Posterior cingulate gyrus (tissue), 11 donors: ENCODE data around the gene TAT.
"Not testable (repeated sequence)": the region's sequence is repeated elsewhere in the genome, so short reads cannot be mapped to it uniquely, and the experiment has no call there.

Experiments used
- DNase-seq, 10 donors: peaks; one replicate each; pipeline versions ENCODE4 v3.0.0 to v3.0.0-alpha.2; 2020 to 2021; ENCODE audit warnings: mixed read lengths in 3 of 10
- intact Hi-C: fragments of 100-400 bp; cut with DNase I; formaldehyde crosslinking; loops from one replicate; pipeline ENCODE4 v1.15.1; 2023

Gene TAT

DNA sequence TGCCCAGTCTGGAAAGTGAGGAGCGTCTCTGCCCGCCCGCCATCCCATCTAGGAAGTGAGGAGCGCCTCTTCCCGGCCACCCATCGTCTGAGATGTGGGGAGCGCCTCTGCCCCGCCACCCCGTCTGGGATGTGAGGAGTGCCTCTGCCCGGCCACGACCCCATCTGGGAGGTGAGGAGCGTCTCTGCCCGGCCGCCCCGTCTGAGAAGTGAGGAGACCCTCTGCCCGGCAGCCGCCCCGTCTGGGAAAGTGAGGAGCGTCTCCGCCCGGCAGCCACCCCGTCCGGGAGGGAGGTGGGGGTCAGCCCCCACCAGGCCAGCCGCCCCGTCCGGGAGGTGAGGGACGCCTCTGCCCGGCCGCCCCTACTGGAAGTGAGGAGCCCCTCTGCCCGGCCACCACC is 12.4 kb upstream of the TAT start:
- intact Hi-C loops, DNase-seq: not testable (repeated sequence)

DNA sequence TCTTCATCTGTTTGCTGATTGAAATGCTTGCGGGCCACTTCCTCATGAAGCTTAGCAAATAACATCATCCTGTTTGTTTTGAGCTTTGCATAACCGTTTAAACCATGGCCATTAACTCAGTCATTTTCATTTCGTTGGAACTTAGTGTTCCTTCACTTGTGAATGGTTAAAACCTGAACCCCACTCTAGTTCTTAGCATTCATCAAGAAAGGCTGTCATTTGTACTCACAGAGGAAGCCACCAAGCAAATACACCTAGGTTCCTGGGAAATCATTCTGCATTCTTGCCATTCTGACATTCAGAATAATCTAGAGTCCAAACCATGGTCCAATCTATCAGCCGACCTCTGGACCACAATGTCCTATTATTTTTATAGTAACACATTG is 8.4 kb upstream of the TAT start:
- no peak for DNase-seq
- intact Hi-C loops: no loop called here

DNA sequence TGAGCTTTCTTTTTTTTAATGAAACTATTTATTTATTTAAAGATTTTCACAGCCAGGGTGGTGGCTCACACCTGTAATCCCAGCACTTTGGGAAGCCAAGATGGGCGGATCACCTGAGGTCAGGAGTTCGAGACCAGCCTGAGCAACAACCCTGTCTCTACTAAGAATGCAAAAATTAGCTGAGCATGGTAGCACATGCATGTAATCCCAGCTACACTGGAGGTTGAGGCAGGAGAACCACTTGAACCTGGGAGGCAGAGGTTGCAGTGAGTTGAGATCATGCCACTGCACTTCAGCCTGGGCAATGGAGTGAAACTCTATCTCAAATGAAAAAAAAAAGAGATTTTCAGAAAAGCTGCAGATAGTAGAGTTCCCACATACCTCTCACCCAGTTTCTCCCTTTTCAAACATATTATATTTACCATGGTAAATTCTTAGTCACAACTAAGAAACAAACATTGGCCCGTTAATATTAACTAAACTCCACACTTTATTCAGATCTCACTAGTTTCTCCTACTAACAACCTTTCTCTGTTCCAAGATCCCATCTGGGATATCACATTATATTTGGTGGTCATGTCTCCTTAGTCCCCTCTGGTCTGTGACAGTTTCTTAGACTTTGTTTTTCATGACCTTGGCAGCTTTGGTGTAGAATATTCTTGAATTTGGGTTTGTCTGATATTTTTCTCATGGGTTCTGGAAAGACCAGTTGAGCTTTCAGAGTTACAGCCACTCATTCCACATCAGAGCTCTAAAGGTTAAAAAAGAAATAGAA is 7.8 kb upstream of the TAT start:
- DNase-seq: no peak
- intact Hi-C loops: no loop called here

DNA sequence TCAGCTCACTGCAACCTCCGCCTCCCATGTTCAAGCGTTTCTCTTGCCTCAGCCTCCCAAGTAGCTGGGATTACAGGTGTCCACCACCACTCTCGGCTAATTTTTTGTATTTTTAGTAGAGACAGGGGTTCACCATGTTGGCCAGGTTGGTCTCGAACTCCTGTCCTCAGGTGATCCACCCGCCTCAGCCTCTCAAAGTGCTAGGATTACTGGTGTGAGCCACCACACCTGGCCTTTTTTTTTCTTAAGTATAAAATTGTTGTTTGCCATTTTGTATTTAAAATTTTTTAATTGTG is 5.6 kb upstream of the TAT start:
- intact Hi-C loops, DNase-seq: not testable (repeated sequence)

DNA sequence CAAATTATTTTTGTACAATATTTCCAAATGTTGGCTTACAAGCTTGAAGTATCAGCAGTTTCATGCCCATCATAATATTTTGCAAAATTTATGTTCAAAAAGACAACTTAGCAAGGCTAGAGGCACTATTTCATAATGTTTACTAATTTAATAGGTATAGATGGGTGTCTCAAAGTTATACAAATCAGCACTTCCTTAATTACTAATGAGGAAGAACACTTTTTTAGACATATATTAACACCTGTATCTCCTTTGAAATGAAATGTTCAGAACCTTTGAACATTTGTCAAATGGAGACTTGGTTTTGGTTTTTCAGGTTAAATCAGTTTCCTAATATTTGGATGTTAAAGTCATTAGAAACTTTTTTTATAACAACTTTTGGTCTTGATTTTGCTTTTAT is 2.2 kb downstream of the TAT start:
- intact Hi-C loops: no loop called here
- DNase-seq: no peak

DNA sequence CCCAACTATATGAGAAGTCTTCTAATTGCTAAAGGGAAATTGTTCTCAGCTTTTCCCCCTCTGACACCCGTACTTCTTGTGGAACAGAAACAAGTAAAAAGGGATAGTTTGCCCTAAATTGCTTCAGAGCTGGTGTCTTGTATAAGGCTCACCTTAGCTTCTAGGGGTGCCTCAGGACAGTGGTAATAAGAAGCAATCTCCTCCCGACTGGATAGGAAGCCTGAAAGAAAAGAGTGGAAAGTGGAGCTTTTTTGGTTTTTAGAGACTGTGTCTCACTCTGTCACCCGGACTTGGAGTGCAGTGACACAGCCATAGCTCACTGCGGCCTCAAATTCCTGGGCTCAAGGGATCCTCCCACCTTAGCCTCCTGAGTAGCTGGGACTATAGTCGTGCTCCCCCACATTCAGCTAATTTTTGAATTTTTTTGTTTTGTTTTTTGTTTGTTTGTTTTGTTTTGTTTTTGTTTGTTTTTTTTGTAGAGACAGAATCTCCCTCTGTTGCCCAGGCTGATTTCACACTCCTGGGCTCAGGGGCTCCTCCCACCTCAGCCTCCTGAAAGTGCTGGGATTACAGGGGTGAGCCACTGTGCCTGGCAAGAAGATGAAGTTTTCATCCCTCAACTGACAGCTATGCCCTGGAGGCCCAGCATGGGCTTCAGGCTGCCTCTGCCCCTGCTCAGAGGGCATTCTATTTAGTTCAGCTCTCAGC is 3.4 kb downstream of the TAT start:
- intact Hi-C loops: no loop called here
- no peak for DNase-seq

DNA sequence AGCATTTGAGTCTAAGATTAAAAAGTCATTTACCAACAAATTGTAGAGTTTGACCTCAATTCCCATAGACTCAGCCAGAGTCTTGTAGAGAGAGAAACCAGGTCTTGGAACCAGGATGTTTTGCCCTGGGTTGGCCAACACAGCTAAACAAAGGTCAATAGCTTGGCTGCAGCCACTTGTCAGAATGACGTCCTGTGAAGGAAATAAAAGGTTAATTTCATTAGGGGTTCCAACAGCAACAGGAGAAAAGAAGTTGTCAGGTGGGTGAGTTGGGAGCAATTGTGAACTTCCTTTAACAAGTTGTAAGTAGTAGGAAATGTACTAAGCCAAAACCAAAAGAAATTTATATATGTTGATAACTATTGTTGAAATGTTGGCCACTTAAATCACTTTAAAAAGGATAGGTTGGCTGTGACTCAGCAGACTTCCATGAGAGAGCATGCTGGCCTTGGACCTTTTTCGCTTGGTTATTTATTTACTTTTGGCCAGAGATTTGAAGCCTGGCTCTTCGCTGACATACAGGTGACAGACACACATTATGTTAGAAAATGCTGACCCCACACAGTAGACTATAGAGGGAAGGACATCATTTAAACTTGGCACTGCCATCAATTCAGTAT is 4.3 kb downstream of the TAT start:
- DNase-seq: no peak
- intact Hi-C loops: no loop called here

DNA sequence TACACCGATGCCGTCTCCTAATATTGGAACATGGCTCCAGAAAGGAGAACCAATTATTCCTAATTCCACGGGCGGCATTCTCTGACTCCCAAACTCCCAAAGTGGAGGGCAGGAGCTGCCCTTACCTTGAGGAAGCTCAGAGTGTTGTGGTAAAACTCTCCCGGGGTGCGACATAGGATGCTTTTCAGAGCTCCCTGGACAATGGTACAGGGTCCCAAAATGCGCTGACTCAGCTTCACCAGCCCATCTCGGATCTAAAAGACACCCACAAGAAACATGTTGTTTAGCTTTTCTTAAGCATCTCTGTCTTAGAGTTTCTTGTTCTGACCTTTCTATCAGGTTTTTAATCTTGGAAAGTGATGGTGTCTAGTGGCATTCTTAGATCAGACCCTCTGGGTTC is 6.7 kb downstream of the TAT start:
- intact Hi-C loops: no loop called here
- DNase-seq: no peak

DNA sequence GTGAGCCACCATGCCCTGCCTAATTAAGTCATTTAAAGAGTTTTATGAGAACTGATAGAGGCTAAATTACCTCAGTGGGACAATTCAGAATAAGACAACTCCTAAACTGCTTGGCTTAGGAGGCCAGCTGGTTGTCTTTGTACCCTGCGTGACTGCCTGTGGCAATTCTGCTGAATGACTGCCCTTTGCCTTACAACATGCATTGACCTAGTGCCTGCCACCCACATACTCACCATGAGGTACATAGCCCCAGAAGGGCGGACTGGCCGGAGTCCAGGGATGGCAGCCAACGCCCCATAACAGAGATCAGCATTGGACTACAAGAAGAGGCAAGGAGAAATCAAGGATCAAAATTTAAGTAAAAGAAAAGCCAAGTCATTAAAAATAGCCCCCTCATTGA is 7.3 kb downstream of the TAT start:
- intact Hi-C loops: loop anchor here (5.0 to 10.0 kb wide), 2 partner anchors 43 to 105 kb away; partner anchors contain the start of gene ZNF23
- DNase-seq: no peak

DNA sequence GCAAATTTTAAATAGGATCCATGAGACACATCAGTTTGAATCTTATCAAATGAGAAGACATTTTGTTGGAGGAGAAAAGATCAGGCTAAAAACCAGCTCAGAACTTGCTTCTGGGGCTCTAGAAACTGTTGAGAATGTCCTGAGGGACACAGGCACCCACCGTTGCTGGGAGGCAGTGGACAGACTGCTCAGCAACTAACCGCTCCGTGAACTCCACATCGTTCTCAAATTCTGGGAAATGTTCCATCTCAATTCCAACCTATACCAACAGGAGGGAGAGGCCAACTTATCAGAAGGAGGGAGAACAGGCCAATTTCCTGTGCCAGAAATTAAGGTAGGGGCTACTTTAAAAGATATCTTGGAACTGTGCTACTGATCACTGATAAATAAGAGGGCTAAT is 8.3 kb downstream of the TAT start:
- no peak for DNase-seq
- intact Hi-C loops: loop anchor here (5.0 to 10.0 kb wide), 2 partner anchors 44 to 104 kb away; partner anchors contain the start of gene ZNF23

DNA sequence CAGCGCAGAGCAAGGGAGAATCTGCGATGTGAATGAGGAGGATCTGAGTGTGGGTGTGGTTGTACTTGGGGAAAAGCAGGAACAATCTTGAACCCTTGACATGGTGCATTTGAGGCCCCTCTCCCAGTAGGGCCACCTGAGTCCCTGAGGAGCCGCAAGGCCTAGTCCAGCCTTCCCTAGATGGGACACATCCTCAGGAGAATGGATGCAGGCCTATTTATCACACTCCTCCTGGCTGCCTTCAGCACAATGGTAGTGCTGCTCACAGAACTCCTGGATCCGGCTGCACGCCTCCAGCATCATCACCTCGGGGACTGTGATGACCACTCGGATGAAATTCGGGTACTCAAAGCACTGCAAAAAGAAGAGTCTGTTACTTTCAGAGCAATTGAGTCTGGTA is 9.0 kb downstream of the TAT start:
- intact Hi-C loops: loop anchor here (5.0 to 10.0 kb wide), 2 partner anchors 44 to 103 kb away; partner anchors contain the start of gene ZNF23
- DNase-seq: no peak

DNA sequence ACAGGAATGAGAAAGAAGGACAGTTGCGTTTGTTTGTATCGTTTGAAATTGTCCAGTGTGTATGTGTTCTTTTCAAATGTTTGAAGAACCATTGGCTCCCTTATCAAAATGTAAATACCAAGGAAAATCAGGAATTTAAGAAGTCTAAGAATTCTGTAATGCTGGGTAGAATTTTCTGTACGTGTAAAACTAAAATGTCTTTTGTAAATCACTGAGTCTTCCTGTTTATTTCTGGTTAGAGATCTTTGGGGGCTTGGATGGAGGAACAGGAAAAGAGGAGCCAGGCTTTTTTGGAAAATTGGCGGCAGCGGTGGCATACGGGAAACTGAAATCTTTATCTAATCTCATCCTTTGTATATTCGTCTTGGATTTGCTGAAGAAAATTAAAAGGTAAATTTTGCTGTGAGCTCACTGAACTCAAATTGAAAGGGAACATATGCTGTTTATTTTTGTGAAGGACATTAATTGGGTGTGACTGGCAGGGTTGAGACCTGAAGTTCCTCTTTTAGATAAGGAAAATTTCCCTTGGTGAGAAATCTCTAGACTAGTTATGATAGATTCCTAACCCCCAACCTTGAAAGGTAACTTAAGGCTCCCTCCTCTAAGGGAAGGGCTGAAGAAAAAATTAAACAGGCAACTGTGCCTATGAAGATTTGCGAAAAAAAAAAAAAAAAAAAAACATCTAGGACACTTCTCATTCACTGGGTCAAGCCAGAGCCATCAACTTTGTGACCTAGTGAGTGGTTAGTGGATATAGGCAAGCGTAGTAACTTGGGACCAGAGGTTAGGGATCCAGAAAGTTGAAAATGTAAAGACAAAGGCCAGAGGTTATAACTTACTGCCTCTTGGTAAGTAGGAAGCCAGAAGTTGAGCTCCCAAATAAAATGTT is 10.8 kb downstream of the TAT start:
- intact Hi-C loops: loop anchor here (5.0 to 10.0 kb wide), 2 partner anchors 46 to 101 kb away; partner anchors contain the start of gene ZNF23
- DNase-seq: no peak

DNA sequence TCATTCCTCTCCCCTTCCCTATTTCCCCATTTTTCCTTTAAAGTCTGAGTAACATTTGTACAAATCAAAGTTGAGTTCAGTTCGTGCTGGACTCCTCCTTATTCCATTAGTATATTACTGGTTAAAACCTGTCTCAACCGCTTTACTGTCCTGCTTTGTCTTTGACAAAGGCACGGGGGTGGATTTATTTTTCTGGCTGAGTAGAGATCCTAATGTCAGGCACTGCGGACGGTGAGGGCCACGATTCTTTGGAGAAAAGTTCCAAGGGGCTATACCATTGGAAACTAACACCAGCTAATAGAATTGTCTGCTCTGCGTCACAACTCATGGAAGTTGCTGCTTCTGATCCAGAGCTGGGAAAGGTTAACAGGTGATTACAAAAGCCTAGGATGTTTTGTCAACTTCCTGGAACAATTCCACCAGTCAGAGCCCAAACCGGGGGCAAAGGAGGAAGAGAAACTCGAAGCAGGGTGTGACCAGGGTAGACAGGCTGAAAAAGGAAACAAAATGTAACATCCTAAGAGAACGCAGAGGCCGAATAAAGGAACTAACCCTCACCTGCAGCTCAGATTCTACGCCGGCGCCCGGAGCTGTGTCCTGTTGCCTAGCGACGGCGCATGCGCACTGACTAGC is 12.4 kb downstream of the TAT start:
- DNase-seq: no peak

DNA sequence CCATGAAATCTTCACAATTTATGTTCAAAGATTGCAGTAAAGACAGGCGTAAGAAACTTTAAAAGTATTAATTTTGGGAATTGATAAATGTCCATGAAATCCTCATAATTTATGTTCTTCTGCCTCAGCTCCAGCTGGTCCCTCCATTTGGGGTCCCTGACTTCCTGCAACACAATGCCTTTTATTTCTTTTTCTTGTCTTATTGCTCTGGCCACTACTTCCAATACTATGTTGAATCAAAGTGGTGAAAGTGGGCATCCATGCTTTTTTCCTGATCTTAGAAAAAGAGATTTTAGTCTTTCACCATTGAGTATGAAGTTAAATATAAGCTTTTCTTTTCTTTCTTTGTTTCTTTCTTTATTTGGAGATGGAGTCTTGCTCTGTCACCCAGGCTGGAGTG is 14.3 kb downstream of the TAT start:
- intact Hi-C loops: loop anchor here (10.0 kb wide), 1 partner anchor 98 kb away; the partner anchor contains the start of gene ZNF23
- no peak for DNase-seq

More for the DNA sequence above, 12.4 kb downstream of the TAT start:
- intact Hi-C loops: loop anchor here (10.0 kb wide), 1 partner anchor 100 kb away; the partner anchor contains the start of gene ZNF23

DNA sequence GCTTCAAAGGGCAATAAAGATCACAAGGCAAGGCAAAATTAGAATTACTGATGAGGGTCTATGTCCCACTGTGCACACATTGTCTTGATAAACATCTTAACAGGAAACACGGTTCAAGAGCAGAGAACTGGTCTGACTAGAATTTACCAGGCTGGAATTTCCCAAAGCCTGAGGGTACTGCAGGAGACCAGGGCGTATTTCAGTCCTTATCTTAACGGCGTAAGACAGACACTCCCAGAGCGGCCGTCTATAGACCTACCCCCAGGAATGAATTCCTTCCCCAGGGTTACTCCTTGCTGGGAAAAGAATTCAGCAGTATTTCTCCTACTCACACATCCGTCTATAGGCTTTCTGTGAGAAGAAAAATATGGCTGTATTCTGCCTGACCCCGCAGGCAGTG is 15.0 kb downstream of the TAT start:
- DNase-seq: not testable (repeated sequence)
- intact Hi-C loops: loop anchor here (10.0 kb wide), 1 partner anchor 97 kb away; the partner anchor contains the start of gene ZNF23

DNA sequence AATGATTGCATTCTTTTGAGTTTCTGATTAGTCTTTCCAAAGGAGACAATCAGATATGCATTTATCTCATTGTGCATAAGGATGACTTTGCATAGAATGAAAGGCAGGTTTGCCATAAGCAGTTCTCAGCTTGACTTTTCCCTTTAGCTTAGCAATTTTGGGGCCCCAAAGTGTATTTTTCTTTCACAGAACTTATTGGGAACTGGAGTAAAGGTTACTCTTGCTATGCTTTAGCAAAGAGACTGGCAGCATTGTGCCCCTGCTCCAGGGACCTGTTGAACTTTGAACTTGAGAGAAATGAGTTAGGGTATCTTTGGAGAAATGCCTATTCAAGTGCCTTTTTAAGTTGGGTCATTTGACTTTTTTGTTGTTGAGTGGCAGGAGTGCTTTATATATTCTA is 17.0 kb downstream of the TAT start:
- intact Hi-C loops: loop anchor here (10.0 kb wide), 1 partner anchor 95 kb away; the partner anchor contains the start of gene ZNF23
- no peak for DNase-seq

DNA sequence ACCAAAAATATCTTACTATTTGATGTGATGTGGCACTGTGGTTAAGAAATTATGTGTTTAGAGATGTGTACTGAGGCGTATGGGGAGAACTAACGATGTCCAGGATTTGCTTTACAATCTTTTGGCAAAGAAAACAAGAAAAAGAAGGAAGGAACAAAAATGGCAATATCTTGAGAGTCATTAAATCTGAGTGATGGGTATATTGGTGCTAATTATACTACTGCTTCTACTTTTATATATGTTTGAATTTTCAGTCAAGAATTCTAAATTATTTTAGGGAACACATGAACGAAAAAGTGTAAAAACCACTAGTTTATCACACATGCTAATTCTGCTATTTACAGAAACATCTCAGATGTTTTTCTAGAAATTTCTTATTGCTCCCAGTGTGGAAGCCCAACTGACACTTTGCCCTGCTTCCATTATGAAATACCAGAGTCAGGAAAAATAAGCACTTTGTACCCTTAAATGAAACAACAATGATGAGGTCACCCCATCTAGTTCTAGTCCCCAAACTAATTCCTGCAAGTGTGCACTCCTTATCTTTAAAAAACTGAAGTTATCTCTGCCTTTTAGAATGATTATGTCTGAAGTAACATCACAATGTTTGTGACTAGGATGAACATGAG is 18.8 kb downstream of the TAT start:
- intact Hi-C loops: no loop called here
- DNase-seq: no peak

DNA sequence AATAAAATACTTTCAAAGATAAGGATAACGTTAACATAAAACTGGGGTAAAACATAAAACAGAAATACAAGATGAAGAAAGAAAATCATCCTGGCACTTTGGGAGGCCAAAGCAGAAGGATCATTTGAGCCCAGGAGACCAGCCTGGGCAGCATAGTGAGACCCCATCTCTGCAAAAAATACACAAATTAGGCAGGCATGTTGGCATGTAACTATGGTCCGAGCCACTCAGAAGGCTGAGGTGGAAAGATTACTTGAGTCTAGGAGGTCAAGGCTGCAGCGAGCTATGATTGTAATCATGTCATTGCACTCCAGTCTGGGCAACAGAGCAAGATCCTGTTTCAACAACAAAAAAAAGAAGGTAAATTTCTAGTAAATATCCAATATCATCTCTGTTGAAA is 19.6 kb downstream of the TAT start:
- intact Hi-C loops: no loop called here
- no peak for DNase-seq

DNA sequence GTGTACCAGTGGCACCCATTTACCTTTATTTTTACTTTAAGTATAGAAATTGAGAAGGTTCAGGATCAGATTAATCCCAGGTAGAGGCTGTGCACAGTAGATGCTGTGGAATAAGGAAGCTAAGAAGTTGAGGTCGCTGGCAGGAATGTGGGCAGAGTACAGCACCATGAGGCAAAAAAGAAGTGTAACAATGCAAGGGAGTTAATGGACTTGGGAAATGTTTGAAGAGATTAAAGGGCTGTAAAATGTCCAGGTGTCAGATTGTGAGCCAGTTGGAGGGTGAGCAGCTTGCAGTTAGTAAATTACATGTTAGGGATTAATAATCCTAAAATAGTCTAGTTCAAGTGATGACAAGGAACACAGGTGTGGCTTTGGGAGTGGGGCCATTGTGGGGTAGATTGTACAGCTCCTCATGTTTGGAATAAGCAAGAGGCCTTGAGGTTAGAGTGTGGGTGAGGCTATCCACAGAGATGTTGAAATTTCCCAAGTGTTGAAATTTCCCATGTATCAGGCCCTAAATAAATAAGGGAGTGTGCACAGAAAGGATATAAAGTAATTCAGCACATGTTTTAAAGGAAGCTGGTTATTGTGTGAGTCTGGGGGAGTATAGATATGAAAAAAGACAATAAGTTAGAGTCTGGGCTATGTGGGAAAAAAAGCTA is 21.5 kb downstream of the TAT start:
- intact Hi-C loops: no loop called here
- no peak for DNase-seq
